ENCODE data around the gene CEP295NL.

Gene CEP295NL

GRCh38 chr17:78937561-78937960 is 34.6 kb upstream of the CEP295NL start:
- Histone ChIP-seq H4K20me1 (ENCODE audit: insufficient read depth, low read length) (no peaks in the 10 kb centered on the region), H3F3A (ENCODE audit: insufficient read depth, low read length) (no peaks in the 10 kb centered on the region), H3K4me2 (ENCODE audit: low read length) (no peak overlapping the region), H3K27me3 (ENCODE audit: insufficient read depth, low read length) (peaks cover 13% of the 10 kb centered on the region), H3K4me3 (ENCODE audit: low read depth, low read length, poor library complexity, severe bottlenecking) (no peak overlapping the region), H3K27ac (ENCODE audit: low read depth, low read length, poor library complexity, severe bottlenecking) (no peak overlapping the region), H3K9me2 (ENCODE audit: low read depth, low read length) (no peaks in the 10 kb centered on the region), H3K36me3 (ENCODE audit: insufficient read depth, low read length) (no peaks in the 10 kb centered on the region), H3K79me2 (ENCODE audit: insufficient read depth, low read length) (no peaks in the 10 kb centered on the region), H3K4me1 (ENCODE audit: insufficient read depth, low read length, severe bottlenecking) (no peaks in the 10 kb centered on the region), H2AFZ (ENCODE audit: low read length) (no peak overlapping the region), H3K9me3 (ENCODE audit: low read length) (no peaks in the 10 kb centered on the region), H3K9ac (ENCODE audit: low read length) (no peak overlapping the region)
- no peak for TF ChIP-seq CTCF (IDR thresholded peaks at IDR 0.05; ENCODE audit: low read length)

- Histone ChIP-seq H2AFZ (ENCODE audit: low read length) (no peak overlapping the region), H3K9me3 (ENCODE audit: low read length) (no peaks in the 10 kb centered on the region), H3K9ac (ENCODE audit: low read length) (no peak overlapping the region), H3K36me3 (ENCODE audit: insufficient read depth, low read length) (no peaks in the 10 kb centered on the region), H4K20me1 (ENCODE audit: insufficient read depth, low read length) (no peaks in the 10 kb centered on the region), H3K27me3 (ENCODE audit: insufficient read depth, low read length) (peaks cover 13% of the 10 kb centered on the region), H3K79me2 (ENCODE audit: insufficient read depth, low read length) (no peaks in the 10 kb centered on the region), H3K4me1 (ENCODE audit: insufficient read depth, low read length, severe bottlenecking) (no peaks in the 10 kb centered on the region), H3K27ac (ENCODE audit: low read depth, low read length, poor library complexity, severe bottlenecking) (no peak overlapping the region), H3K9me2 (ENCODE audit: low read depth, low read length) (no peaks in the 10 kb centered on the region), H3F3A (ENCODE audit: insufficient read depth, low read length) (no peaks in the 10 kb centered on the region), H3K4me2 (ENCODE audit: low read length) (no peak overlapping the region), H3K4me3 (ENCODE audit: low read depth, low read length, poor library complexity, severe bottlenecking) (no peak overlapping the region)
- TF ChIP-seq EZH2 (IDR thresholded peaks at IDR 0.05; ENCODE audit: borderline replicate concordance, low read length), result no peak
- no peak for TF ChIP-seq CTCF (IDR thresholded peaks at IDR 0.05; ENCODE audit: low read length)
Measured at GRCh38 chr17:78935419-78936323, 32.7 kb upstream of the CEP295NL start.

- no peak overlapping the region for H3K4me2 ChIP-seq (ENCODE audit: low read length)
- H3K36me3 ChIP-seq (ENCODE audit: insufficient read depth, low read length), result no peaks in the 10 kb centered on the region
- H3K9me2 ChIP-seq (ENCODE audit: low read depth, low read length), result no peaks in the 10 kb centered on the region
- H3K79me2 ChIP-seq (ENCODE audit: insufficient read depth, low read length), result no peaks in the 10 kb centered on the region
- no peaks in the 10 kb centered on the region for H4K20me1 ChIP-seq (ENCODE audit: insufficient read depth, low read length)
- no peak overlapping the region for H3K4me3 ChIP-seq (ENCODE audit: low read depth, low read length, poor library complexity, severe bottlenecking)
- peaks cover 17% of the 10 kb centered on the region for H3K27me3 ChIP-seq (ENCODE audit: insufficient read depth, low read length)
- no peaks in the 10 kb centered on the region for H3F3A ChIP-seq (ENCODE audit: insufficient read depth, low read length)
- H3K27ac ChIP-seq (ENCODE audit: low read depth, low read length, poor library complexity, severe bottlenecking), result no peak overlapping the region
- H3K4me1 ChIP-seq (ENCODE audit: insufficient read depth, low read length, severe bottlenecking), result no peaks in the 10 kb centered on the region
- no peak overlapping the region for H2AFZ ChIP-seq (ENCODE audit: low read length)
- no peak for TF ChIP-seq CTCF (IDR thresholded peaks at IDR 0.05; ENCODE audit: low read length)
- TF ChIP-seq EZH2 (IDR thresholded peaks at IDR 0.05; ENCODE audit: borderline replicate concordance, low read length), result no peak
- H3K9ac ChIP-seq (ENCODE audit: low read length), result no peak overlapping the region
- no peaks in the 10 kb centered on the region for H3K9me3 ChIP-seq (ENCODE audit: low read length)
Measured at GRCh38 chr17:78934681-78935418, 31.8 kb upstream of the CEP295NL start.
